ENCODE results near the gene PRKN.

Gene PRKN

GRCh38 chr6:162014069-162014811 is 713.3 kb downstream of the PRKN start:
- no peak for DNase-seq

DNA sequence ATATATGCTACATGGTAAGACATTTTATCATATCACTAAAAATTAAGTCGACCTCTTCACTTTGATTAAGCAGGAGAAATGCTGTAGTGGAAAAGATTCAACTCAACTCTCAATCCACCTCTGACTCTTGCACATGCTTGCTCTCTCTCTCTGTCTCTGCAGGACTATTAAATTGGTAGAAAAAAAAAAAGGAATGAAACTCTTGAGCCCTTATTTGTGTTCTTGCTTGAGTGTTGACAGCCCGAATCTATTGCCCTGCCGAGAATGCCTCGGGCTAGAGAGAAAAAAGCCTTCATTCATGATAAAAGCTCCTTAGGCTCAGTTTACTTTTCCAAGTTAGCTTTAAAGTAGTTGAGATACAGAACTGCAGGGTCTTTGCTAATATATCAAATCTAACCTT is 722.2 kb downstream of the PRKN start:
- no peak for DNase-seq

DNA sequence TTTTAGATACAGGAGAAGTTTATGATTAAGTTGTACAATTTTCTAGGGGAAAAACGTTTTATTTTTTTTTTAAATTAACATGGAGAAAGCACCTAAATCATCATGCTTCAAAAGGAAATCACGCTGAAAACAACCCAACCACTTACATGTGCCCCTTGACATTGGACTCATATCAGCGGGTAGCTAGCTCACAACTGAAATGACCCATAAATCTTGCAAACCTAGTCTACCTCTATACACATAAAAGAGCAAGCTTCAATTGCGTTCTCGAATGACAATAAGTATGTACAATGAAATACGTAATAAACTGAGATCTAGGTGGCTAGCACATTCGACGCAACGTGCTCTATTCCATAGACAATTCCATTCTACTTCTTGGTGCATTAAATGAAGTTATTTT is 730.8 kb downstream of the PRKN start:
- no peak for DNase-seq

DNA sequence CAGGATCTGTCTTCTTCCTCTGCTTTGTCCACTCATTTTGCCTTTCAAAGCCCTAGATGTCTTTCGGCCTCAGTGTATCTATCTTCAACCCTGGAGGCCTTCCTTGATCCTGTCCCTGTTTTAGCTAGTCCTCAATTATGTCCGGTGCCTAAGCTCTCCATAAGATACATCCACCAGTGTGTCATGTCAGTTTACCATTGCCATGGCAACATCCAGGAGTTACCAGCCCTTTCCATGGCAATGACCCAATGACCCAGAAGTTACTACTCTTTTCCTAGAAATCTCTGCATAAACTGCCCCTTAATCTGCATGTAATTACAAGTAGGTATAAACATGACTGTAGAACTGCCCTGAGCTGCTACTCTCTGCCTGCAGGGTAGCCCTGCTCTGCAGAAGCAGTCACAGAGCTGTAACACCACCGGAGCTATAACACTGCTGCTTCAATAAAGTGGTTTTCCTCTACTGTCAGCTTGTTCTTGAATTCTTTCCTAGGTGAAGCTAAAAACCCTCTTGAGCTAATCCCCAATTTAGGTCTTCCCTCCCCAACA is 741.6 kb downstream of the PRKN start:
- DNase-seq: no peak

- DNase-seq: no peak
Observed at GRCh38 chr6:161984713-161985112, 742.9 kb downstream of the PRKN start.

DNA sequence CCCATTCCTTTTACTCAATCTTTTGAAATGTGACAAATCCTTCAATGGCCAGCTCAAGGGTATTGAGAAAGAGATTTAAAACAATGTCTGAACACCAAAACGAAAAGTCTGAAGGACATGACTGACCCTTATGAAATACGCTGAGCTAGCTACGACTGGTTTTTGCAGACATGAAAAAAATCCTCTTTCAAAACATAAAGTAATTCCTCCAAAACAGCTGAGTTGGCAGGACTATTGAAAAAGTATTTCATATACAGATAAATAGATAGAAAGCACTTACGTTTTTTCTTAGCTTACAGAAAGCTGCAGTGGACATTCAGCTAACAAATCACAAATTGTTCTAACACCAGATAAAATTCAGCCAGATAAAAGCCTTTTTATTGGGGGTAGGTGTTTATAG is 751.0 kb downstream of the PRKN start:
- DNase-seq: no peak

- no peak for DNase-seq
Observed at GRCh38 chr6:161973064-161973463, 754.5 kb downstream of the PRKN start.

- DNase-seq: no peak
Observed at GRCh38 chr6:161971043-161971442, 756.5 kb downstream of the PRKN start.

GRCh38 chr6:161963634-161964234 is 763.8 kb downstream of the PRKN start:
- no peak for DNase-seq

- DNase-seq: no peak
Observed at GRCh38 chr6:161963181-161963580, 764.4 kb downstream of the PRKN start.

GRCh38 chr6:161961796-161962195 is 765.8 kb downstream of the PRKN start:
- no peak for DNase-seq

- no peak for DNase-seq
Observed at GRCh38 chr6:161961046-161961445, 766.5 kb downstream of the PRKN start.

DNA sequence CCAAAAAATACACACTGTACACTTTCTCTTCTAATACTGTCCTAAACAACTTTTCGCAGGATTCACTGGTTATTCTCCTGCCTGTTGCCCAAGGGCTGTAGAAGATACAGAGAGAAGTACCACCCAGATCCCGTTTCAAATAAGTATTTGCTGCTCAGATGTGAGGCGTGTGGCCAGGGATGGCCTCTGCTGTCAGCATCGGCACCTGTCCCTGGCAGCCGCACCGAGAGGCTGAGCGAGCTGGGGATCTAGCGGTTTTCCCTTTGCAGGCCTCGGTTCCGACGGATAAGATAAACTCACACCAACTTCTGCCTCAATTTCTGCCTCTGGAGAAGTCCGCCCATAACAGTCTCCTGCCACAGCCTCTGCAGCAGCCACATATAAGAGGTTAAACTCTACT is 768.5 kb downstream of the PRKN start:
- no peak for DNase-seq

DNA sequence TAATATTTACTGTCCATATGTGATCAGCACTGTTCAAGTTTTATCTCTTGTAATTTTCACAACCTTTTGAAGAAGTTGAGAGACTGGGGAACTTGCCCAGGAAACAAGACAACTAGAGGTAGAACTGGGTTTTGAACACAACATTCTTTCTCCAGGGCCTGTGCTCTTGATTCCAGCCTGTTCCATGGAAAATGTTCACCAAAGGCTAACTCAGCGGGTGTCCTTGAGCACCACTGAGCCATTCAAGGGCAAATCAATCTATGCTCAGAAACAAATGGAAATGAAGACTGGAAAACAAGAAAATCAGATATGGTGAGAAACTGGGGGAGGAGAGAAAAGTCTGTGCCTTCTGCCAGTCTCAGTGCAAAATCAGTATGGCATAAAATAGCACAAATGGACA is 771.5 kb downstream of the PRKN start:
- no peak for DNase-seq

- no peak for DNase-seq
Observed at GRCh38 chr6:161954699-161955276, 772.8 kb downstream of the PRKN start.

- DNase-seq: no peak
Observed at GRCh38 chr6:161954077-161954476, 773.5 kb downstream of the PRKN start.

DNA sequence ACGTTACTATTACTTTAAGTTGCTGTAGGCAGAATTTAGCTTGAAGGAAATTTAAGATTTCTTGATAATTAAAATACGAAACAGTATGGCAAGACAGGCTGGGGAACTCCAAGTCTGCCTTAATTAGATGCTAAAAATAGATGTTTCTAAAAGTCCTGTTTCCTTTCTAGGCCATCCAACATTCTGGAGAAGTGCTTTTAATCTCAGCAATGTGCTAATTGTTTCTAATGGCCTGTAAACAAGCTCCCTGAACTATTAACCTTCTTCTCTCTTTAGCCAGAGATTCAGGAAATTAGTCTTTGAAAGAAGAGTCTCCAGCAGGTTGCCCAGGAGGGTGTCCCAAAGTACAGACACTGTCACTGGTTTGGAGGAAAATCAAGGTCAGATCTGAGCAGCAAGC is 776.4 kb downstream of the PRKN start:
- DNase-seq: no peak

GRCh38 chr6:161949531-161949930 is 778.0 kb downstream of the PRKN start:
- no peak for DNase-seq

DNA sequence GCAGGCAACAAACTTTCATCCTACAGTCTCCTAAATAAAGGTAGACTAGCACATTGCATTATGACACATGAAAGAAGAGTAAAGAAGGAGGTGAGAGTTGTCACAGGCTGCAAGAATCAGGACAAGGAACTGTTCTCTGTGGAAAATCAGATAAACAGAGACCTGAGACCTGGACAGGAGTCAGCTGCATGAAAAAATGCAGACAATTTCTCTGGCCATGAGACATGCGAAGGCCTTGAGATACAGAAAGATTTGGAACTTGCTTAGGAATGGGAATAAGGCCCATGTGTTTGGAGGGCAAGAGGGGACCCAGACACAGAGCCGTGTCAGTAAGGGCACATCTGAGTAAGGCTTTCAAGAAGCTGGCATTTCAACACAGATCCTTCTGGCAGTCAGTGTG is 779.1 kb downstream of the PRKN start:
- no peak for DNase-seq

DNA sequence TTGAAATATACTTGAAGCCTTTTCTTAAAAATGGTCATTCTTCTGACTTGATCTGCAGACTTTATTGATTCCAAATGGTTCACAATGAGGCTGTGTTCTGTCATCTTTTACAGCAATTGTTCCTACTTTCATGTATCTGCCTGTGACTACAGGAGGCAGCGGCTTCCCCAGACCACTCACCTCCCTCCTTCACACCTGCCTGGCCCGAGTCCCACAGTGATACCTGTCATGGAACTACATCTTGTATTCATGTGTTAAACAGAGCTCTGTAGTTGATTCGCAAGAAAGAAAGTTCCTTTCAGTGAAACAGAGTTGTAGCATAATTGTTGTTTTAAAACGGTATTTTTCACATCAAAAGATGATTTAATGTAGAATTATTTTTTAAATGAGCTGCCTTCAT is 780.2 kb downstream of the PRKN start:
- no peak for DNase-seq

DNA sequence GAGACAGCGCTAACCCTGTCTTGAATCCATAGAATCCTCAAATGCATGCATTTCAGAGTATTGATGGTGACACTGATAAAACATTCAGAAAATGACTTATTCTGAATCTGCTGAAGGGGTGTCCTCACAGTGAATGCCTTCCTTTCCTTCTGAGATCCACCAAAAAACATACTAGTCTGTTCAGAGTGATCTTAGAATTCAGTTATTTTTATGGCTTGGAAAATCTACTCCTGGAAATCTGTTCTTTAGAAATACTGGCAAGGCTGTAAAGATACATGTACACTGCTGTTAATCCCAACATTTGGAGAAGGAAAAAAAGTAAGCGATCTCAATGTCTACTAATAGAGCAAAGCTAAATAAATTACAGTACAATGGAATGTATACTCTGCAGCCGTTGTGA is 781.1 kb downstream of the PRKN start:
- no peak for DNase-seq

GRCh38 chr6:161943561-161943960 is 784.0 kb downstream of the PRKN start:
- no peak for DNase-seq

DNA sequence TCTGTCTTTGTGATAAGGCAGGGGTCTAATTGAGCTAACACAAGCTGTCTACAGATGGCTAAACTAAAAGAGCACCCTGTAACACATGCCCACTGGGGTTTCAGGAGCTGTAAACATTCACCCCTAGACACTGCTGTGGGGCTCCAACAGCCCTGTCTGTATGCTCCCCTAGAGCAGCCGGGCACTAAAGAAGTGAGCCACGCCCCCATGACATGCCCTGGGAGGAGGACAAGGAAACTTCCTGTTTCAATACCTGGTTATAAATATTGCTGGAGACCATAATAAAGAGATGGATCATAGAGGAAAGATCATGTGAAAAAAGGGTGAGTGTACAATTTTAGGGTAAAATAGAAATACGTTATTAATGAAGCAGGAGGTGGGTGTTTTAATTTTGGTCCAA is 786.0 kb downstream of the PRKN start:
- DNase-seq: no peak

DNA sequence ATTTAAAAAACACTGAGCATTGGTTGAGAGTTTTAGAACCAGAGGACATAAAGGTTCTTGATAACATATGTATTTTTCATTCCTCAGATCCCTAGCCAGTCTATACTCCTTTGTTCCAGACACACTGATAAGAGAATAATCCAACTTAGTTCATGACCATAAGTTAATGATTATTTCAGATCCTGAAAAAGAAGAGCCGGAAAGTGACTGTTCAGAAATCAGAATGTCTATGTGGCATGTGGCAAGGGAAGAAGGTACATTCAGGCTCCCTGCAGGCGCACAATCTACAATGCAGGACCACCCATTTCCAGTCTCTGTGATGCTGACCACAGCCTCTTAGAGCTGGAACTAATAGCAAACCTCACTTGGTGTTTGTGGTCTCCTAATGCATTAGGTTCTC is 787.0 kb downstream of the PRKN start:
- no peak for DNase-seq

All from effector CD4-positive, alpha-beta T cell (primary cell).